C1 segment of cervical spinal cord (tissue), 14 donors: ENCODE data around the gene CDKN2A.

Source experiments
- DNase-seq, 14 donors: peaks; one replicate each; lab custom pipeline; 2025; lab: John Stamatoyannopoulos, UW

The CDKN2A gene

DNA sequence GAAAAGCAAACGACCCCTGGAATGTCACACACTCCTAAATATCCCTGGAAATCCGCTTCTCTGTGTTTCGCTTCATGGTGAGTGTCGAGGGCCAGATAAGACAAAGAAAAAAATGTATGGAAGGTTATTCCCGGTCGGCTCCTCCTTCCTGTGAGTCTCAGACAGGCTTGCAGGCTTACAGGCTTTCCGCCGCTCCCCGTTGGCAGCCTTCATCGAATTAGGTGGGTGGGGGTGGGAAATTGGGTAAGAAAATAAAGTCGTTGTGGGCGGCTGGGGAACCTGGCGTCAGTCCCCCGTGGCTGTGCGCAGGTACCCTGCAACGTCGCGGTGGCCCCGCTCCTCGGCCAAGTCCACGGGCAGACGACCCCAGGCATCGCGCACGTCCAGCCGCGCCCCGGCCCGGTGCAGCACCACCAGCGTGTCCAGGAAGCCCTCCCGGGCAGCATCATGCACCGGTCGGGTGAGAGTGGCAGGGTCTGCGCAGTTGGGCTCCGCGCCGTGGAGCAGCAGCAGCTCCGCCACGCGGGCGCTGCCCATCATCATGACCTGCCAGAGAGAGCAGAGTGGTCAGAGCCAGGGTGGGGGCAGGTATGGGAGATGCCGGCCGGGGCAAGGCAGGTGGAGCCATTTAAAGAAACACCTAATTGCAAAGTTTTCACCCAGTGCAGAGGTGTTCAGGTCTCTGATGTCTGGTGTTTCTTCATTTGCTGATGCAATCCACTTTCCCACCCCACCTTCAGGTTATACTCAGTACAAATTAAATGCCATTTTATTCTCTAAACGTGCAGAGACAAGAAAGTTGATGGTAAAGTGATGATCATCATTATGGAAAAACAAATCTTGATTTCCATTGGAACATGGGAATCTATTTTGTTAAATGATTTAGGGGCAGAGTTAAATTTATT, 11.8 kb upstream of the CDKN2A start:
- no peak for DNase-seq

DNA sequence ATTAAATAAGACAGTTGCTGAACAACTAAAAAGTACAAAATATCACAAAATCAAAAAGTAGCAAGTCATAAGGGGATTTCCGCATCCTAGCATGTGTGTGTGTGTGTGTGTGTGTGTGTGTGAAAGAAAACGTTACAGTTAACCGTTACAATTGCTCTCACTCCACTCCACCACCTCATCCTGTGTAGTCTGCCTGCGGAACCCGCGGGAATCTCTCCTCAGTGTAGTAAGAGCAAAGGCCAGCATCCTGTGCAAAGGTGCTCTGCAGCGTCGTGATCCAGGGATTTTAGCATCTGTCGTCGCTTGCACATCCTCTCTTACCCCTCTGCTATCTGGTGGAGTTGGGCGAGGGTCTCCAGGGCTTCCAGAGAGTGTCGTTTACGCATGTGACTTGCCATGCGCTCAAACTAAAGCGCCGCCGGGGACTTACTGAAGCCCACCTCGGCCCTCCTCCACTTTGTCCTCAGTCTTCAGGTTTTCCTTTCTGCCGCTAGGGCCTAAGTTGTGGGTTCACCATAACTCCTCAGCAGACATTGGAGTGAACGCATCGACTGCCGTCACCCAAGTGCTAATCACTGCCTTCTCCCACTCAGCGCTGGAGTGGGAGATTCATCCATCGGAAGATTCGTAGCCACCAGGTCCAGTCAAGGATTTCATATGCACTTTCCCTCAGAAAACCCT, 11.0 kb upstream of the CDKN2A start:
- no peak for DNase-seq

DNA sequence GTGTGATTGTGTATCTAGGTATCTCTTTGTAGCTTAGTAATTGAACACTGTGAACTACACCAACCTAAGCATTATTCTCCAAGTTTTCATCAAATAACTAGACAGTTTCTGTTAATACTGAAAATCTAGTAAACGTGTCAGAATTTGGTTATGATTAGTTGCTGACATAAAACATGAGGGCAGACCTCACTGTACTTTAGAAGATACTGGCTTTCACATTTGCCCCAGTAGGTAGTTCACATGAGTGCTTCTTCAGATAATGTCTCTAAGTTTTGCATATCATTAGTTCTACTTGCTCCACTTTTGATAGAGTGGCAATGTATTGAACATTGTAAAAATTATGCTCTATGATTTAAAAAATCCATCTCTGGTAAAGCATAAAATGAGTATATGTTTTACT, 7.8 kb upstream of the CDKN2A start:
- no peak for DNase-seq

DNA sequence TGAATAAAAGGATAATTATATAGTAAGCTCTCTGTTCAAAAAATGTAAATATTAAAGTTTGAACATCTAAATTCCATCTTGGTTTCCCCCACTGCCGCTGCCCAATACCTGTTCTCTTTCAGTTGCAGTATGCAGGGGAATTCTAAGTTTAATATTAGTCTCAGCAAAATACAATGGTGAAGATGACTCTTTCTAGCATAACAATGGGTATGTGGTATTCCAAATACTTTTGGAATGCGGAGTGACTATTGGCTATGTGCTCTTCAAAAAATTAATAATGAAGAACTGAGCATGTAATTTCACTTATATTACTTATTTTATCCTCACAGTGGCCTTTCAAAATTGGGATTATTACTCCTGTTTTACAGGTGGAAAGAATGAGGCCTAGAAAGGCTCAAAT, 3.8 kb upstream of the CDKN2A start:
- no peak for DNase-seq

DNA sequence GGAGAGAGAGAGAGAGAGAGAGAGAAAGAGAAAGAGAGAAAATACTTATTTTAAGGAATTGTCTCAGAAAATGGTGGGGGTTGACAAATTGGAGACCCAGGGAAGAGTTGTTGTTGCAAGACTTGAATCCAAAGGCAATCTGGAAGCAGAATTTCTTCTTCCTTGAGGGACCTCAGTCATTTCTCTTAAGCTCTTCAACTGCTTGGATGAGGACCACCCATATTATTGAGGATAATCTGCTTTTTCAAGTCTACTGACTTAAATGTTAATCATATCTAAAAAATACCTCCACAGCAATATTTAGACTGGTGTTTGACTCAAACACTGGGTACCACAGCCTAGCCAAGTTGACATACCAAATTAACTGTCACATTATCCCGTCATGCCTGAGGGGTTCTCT, 3.3 kb upstream of the CDKN2A start:
- DNase-seq, result no peak

DNA sequence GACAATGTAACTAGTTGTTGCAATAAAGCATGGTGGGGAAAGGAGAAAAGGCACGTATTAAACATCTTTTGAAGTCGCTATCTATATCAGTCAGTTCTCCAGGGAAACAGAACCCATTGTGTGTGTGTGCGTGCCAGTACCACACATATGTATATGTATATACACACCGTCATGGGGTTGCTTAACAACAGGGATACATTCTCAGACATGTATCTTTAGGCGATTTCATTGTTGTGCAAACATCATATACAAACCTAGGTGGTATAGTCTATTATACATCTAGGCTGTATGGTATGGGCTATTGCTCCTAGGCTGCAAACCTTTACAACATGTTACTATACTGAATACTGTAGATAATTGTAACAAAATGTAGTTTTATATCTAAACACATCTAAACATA, 2.7 kb upstream of the CDKN2A start:
- no peak for DNase-seq

DNA sequence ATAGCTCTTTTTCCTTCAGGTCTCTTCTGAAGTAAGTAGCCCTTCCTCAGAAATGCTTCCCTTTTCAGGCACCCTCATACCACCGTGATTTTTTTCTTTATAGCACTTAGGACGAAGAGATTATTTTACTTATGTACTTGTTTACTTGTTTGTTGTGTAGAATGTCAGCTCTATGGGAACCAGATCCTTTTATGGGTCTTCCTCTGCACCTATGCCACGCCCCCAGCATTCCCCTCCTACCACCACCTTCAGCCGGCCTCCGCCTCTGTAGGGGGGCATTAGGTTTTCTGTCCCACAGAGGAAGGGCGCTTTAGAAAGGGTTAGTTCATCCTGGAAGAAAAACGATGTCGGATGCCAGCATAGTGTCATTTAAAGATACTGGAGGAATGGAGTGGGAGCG, 2.2 kb upstream of the CDKN2A start:
- no peak for DNase-seq

DNA sequence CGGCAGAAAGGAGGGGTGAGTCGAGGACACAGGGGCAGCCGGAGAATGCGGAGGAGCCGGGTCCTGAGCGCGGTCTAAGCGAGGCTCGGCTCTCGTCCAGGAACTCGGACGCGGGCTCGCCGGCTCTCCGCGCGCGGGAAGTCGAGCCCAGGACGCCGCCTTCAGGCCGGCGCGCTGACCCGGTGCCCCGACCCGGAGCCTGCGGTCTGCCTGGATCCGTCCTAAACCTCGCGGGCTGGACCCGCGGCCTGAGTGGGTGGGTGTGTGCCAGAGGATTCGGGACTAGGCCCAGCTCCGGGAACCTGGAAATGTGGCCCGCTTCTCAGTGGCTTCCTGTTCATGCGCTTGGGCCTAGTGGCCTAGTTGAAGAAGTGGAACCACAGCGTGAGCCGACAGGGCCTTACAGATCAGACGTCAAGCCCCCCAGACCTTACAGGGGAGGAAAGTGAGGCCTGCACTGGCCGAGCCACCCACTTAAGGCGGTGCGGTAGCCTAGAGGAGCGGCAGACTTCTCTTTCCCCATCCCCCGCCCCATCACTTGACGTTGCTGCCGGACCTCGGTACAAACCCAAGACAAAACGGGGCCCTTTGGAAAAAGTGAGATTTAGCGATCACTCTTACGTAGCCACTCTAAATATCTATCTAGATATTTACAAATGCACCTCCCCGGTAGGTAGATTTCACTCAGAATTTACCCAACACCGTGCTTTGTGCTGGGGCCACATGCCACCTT, 1.6 kb upstream of the CDKN2A start:
- DNase-seq, result peak in 3 of 14 donors; percentile 44 to 63 (median 56)

DNA sequence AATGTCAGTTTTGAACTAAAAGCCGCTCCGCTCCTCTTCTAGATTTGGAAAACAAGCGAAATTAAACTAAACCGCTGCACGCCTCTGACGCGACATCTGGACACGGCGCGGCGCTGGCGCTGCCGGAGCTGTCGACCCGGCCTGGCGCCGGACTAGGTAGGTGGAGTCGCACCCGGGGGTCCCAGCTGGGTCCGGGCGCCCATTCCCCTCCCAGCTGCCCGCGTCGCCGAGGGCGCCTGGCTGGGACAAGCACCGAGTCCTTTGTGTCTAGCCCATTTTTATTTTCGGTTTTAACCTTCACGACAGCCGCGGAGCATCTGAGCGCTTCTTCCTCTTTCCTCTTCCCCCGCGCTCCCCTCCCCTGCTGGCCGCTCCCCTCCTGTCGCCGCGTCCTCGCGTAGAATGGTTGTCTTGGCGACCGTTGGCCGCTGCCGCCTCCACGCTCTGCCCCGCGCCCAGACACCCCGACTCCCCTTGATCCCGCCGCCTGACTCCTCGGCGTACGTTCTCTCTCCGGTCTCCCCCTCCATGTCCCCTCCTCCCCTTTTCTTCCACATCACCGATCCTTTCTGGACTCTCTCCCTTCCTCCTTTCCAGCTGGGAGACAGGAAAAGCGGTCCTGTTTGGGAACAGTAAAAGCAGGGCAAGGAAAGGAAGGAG, 944 bp upstream of the CDKN2A start:
- peak in 7 of 14 donors; percentile 24 to 63 (median 53) for DNase-seq

DNA sequence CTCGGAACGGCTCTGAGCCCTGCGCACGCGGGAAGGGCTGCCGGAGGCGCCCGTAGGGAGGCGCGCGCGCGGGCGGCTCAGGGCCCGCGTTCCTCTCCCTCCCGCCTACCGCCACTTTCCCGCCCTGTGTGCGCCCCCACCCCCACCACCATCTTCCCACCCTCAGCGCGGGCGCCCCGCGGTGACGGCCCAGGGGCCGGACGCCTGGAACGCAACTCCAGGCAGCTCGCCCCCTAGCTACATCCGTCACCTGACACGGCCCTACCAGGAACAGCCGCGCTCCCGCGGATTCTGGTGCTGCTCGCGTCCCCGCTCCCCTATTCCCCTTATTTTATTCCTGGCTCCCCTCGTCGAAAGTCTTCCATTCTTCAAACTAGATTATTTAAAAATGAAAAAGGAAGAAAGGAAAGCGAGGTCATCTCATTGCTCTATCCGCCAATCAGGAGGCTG, 389 bp upstream of the CDKN2A start, which contains the start of gene CDKN2B-AS1:
CDKN2B-AS1 (plus strand) TSS at position 236 of the 450 bp plus-strand sequence.
- DNase-seq, result peak in 3 of 14 donors; percentile 43 to 51 (median 51)

DNA sequence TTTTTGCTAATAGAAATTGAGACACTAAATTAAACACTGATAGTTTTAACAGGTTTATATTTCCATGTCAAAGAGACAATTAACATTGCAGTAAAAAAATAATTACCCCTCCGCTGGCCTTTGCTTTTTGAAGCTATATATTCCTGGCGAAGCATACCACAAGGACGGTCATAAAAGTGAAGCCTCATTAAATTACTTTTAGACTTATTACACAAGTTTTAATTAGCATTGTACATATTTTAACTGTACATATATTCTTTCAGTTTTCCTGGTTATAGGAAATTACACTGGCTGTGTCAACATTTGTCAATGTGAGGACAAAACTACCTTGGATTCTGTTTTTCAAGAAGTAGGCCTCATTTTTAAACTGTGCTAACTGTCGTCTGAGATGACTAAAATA, 1.2 kb downstream of the CDKN2A start:
- no peak for DNase-seq

DNA sequence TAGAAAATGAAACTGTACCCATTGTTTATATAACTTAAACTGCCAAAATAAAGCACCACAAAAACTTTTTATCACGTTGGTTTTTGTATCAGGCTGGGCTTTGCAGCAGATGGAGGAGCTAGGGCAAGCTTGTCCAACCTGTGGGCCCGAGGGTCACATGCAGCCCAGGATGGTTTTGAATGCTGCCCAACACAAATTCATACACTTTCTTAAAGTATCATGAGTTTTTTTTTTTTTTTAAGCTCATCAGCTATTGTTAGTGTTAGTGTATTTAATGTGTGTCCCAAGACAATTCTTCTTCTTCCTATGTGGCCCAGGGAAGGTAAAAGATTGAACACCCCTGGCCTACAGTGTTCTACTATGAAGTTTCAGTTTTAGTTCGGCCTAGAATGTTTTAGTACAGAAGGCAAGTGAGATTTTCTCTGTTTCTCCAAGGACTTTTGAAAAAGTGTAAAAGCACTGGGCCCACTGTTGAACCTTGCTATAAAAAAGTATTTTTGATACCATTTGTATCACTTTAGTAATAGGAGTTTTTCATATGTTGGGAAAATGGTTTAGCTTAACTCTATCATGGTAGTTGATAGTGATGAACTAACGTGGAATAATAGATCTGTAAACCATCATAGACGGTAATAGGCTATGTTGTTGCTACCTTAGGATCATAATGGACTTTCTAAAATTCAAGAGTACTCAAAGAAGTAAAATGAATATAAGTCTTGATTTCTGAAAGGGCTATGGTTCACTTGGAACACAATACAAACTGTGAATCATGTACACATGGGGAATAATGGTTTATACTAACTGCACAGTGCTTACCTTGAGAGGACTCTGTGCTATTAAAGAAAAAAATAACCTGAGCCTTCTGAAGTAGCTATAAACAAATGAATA, 2.9 kb downstream of the CDKN2A start:
- no peak for DNase-seq

DNA sequence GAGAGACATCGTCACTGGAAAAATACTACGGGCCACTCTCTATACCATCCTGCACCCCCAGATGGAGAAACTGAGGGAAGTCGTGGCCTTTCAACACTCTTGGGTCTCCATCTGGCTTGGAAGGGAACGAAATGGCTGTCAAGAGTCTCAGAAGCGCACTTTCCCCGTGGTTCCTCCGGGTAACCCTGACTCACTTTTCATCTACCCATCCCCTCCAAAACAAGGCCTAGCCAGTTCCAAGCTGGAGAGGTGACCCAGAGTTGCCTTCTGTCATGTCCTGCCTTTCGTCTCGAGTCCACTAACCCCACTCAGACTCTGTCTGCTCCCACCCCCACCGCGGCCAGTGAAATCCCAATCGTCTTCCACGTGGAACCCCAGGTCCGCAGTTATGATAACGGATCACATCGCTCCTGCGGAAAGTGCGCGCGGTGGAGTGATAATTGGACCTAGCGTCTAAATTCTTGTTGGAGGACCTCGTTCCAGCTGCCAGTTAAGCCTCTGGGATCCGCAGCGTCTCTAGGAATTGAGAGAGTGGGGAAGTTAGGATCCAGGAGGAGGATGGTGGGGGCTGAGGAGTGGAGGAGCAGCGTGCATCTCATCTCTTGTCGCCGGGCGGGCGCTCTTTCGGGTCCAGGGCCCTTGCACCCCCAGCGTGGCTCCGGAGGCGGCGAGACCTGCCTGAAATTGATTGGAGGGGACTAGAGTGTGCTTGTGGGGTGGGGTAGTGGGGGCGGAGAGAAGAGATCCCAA, 4.6 kb downstream of the CDKN2A start:
- DNase-seq, result no peak

DNA sequence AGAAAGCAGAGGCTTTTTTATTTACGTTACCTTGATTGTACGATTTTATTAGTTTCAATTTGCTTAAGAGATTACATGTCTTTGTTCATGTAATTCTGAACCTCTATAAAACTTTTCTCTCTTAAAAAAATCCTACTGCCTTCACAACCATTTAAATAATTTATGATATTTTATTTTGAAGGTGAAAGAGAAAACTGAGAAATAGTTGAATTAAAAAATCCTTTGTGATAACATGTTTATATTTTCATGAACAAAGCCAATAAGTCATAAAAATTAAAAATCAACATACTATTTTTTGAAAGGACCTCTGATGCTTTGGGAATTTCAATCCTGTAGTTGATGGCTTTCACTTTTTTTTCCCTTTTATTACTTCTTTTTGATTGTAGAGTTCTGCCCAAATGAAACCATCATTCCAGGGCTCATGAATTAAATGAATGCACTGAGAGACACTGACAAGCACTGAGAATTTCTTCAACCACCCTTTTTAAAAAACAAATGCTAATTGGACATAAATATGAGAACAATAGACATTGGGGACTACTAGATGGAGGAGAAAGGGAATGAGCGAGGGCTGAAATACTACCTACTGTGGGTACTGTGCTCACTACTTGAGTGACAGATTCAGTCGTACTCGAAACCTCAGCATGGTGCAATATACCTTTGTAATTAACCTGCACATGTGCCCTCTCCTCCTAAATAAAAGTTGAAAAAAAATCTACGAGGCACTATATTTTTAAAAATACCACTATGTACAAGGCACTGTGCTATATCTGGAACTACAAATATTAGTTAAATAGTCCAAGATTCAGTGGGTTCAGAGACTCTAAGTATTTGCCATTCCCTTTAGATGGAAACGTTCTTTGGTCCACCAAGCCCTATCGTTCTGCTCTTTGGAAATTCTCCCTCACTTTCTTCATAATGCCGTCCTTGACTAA, 5.9 kb downstream of the CDKN2A start:
- no peak for DNase-seq

DNA sequence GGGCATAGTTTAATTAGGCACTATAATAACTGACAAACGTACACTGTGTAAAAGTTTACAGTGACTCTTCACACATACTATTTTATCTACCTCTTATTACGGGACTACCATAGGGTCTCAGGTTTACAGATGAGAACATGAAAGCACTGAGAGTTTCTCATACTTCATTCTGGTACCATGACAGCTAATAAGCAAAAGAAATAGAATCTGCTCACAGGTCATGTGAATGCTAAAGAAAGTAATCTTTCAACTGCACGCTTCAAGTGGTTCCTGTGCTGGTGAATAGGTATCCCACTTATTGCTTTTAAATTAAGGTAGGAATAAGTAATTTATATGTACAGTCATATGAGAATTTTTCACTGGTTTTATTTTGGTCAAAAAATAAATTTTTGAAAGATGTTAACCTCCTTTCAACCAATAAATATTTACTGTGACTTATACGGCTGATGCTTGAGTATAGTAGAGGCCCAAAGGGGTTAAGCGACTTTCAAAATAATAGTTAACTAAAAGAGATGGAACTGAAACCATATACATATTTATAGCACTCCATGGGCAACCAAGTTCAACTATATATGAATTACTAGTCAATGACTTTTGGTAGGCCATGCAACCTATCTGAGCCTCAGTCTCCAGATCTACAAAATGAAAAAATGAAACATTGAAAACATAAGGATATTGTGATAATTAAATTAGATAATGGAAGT, 8.1 kb downstream of the CDKN2A start:
- no peak for DNase-seq

DNA sequence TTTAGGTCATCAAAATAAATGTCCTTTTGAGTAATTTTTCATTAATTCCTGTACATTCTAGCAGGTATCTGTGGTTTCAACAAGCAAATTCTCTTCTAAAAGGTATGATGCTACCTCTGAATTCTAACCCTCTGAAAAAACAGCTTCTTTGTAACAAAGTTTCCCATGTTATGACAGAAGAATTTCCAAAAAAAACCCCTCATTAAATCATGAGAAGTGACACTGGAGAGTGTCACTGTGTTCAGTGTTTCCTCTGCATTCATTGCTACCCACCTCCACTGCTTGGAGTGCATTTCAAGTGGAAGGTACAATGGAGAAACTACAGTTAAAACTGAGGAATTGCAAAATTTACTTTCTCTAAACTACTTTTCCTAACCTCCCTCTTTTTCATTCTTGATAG, 10.1 kb downstream of the CDKN2A start:
- DNase-seq, result no peak

DNA sequence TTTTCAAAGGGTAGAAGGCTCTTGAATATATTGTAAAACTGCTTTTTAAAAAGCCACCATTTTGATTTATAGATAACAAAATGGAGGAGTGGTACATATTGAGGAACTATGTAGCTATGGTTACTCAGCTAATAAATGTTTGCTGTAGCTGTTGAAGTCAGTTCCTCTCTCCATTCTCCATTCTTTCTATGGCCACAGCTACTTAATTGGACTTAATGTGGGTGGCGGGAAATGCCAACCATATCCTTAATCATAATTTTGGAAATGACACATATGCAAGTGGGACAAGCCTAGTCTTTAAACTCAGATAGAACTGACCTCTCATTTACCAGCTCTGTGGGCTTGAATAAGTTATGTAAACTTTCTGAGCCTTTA, 10.6 kb downstream of the CDKN2A start:
- no peak for DNase-seq
